DMS114 treated with DMSO at 0.1 percent for 48 hours (cell line): Measurements from ENCODE around the gene EPHB2.

Experiments
- DNase-seq: peaks from one replicate; lab custom pipeline; 2025; ENCODE audit not compliant: unreplicated experiment; lab: John Stamatoyannopoulos, UW

EPHB2 gene

GRCh38 chr1:22969304-22969709, 258.7 kb downstream of the EPHB2 start:
- DNase-seq: no peak

- DNase-seq: no peak
These were observed 259.5 kb downstream of the EPHB2 start for GRCh38 chr1:22970096-22970495.
